Hematopoietic multipotent progenitor cell treated with erythropoietin and hydrocortisone succinate and interleukin-3 and kit ligand, for 4 days (in vitro differentiated cells): ENCODE results near the gene TCF25.
A peak's percentile ranks its signal among the peaks of the same experiment; 100 is the strongest.
"Not testable (repeated sequence)": the region's sequence is repeated elsewhere in the genome, so short reads cannot be mapped to it uniquely, and the experiment has no call there.

Experiments used
- DNase-seq: peaks from one replicate; pipeline ENCODE4 v3.0.0-alpha.2; 2015

TCF25 gene

GRCh38 chr16:89906140-89907025, 33.0 kb downstream of the TCF25 start:
- no peak for DNase-seq

- DNase-seq = no peak
These were observed 33.8 kb downstream of the TCF25 start for GRCh38 chr16:89907055-89907814.

- DNase-seq = no peak
These were observed 34.8 kb downstream of the TCF25 start for GRCh38 chr16:89908236-89908635.

GRCh38 chr16:89909777-89910716, 36.7 kb downstream of the TCF25 start:
- DNase-seq = peak; percentile 87

GRCh38 chr16:89910717-89911354, 37.4 kb downstream of the TCF25 start:
- DNase-seq = no peak

GRCh38 chr16:89911375-89911774, 38.0 kb downstream of the TCF25 start:
- no peak for DNase-seq

GRCh38 chr16:89912143-89912542, 38.8 kb downstream of the TCF25 start:
- DNase-seq = no peak

- no peak for DNase-seq
These were observed 39.2 kb downstream of the TCF25 start for GRCh38 chr16:89912627-89913026.

GRCh38 chr16:89913408-89914387, 40.3 kb downstream of the TCF25 start:
- no peak for DNase-seq

- DNase-seq = not testable (repeated sequence)
These were observed 41.4 kb downstream of the TCF25 start for GRCh38 chr16:89914642-89915285.

GRCh38 chr16:89915303-89916232, 42.2 kb downstream of the TCF25 start:
- no peak for DNase-seq

- peak; percentile 95 for DNase-seq
These were observed 44.5 kb downstream of the TCF25 start for GRCh38 chr16:89917773-89918452.

GRCh38 chr16:89918453-89919347, 45.3 kb downstream of the TCF25 start, which contains the start of gene MC1R:
MC1R (plus strand) TSS chr16:89918862; CDS start chr16:89919259, 397 bp downstream.
- DNase-seq = peak; percentile 84

- DNase-seq = no peak
These were observed 46.4 kb downstream of the TCF25 start for GRCh38 chr16:89919535-89920406.

- no peak for DNase-seq
These were observed 47.3 kb downstream of the TCF25 start for GRCh38 chr16:89920723-89921122.

- no peak for DNase-seq
These were observed 47.8 kb downstream of the TCF25 start for GRCh38 chr16:89921131-89921701.
